Endothelial cell of umbilical vein (primary cell): Measurements from ENCODE around the gene ARG1. TPM values are rescaled to one million over a fixed set of nuclear protein-coding genes. Genes with fewer than 3 reads are reported as not detected.
"Not testable (repeated sequence)": the region's sequence is repeated elsewhere in the genome, so short reads cannot be mapped to it uniquely, and the experiment has no call there.

Source experiments
- BruUV-seq: library from RNA; stranded (reverse); fragments of 400-500 nt; replicated peaks from 2 replicates; lab custom pipeline; 2021; lab: Mats Ljungman, UMichigan
- CTCF ChIA-PET: fragments of 300-600, 350-600 bp; sonication (Branson Sonifier 250); formaldehyde crosslinking; loops from one replicate; lab custom pipeline; 2021; ENCODE audit warnings: antibody characterized with exemption, inconsistent platforms; lab: Charles Lee
- POLR2A ChIA-PET: fragments of 300-600, 350-600 bp; sonication (Branson Sonifier 250); formaldehyde crosslinking; loops from one replicate; lab custom pipeline; 2021; ENCODE audit warnings: antibody characterized with exemption, inconsistent platforms; lab: Charles Lee
- DNase-seq: peaks from one replicate; pipeline ENCODE4 v3.0.0-alpha.2; 2011; ENCODE audit warnings: low read depth, low spot score
- FAIRE-seq: peaks from 2 replicates; lab custom pipeline; 2011; peaks lifted over from hg19 to GRCh38; lab: Jason Lieb, UNC
- H2AFZ ChIP-seq: 2 replicates; pipeline ENCODE4 v1.6.0; 2012; ENCODE audit warnings: low read depth, low read length, control low read depth, inconsistent platforms
- H3K27ac ChIP-seq: 2 replicates; pipeline ENCODE4 v1.5.1; 2011; ENCODE audit warnings: low read depth, mild to moderate bottlenecking, control low read depth, low read length, moderate library complexity; ENCODE audit not compliant: insufficient read depth
- H3K27me3 ChIP-seq, 2 experiments: 2 replicates each; pipeline versions ENCODE4 v1.6.0 to v1.6.1; 2011; ENCODE audit warnings: low read length in 2 of 2, mixed read lengths in 1 of 2; ENCODE audit not compliant: control insufficient read depth in 2 of 2, insufficient read depth in 2 of 2
- H3K36me3 ChIP-seq, 2 experiments: 2 replicates in 1 of 2; 3 replicates in 1 of 2; pipeline ENCODE4 v1.5.1; 2011; ENCODE audit warnings: low read length in 2 of 2, mild to moderate bottlenecking in 1 of 2, moderate library complexity in 1 of 2; ENCODE audit not compliant: control insufficient read depth in 2 of 2, insufficient read depth in 2 of 2; ENCODE audit errors: extremely low read depth in 1 of 2
- H3K4me1 ChIP-seq: 3 replicates; pipeline ENCODE4 v1.5.1; 2011; ENCODE audit warnings: mild to moderate bottlenecking, low read length; ENCODE audit not compliant: control insufficient read depth, insufficient read depth; ENCODE audit errors: extremely low read depth
- H3K4me2 ChIP-seq: 2 replicates; pipeline ENCODE4 v1.6.1; 2011; ENCODE audit warnings: low read length, control low read depth, mixed read lengths; ENCODE audit not compliant: insufficient read depth
- H3K4me3 ChIP-seq, 3 experiments: fragments of 200-600 bp in 1 of 3; sonication (generic), shearing (Covaris generic) in 1 of 3; replicated peaks in 1 of 3; 2 replicates each; pipeline ENCODE4 v1.5.1; 2011 to 2016; ENCODE audit warnings: control low read depth in 3 of 3, low read length in 3 of 3, mild to moderate bottlenecking in 2 of 3, inconsistent platforms in 1 of 3, low read depth in 1 of 3, moderate library complexity in 1 of 3; ENCODE audit not compliant: insufficient read depth in 1 of 3
- H3K79me2 ChIP-seq: 2 replicates; pipeline ENCODE4 v1.6.0; 2012; ENCODE audit warnings: low read length, inconsistent platforms; ENCODE audit not compliant: control insufficient read depth, insufficient read depth
- H3K9ac ChIP-seq: replicated peaks from 2 replicates; pipeline ENCODE3; 2011; ENCODE audit warnings: low read length, control low read depth; ENCODE audit not compliant: insufficient read depth; ENCODE audit errors: extremely low read depth
- H3K9me1 ChIP-seq: replicated peaks from 3 replicates; pipeline ENCODE4 v1.6.0; 2011; ENCODE audit warnings: mild to moderate bottlenecking, low read length; ENCODE audit not compliant: control insufficient read depth, insufficient read depth; ENCODE audit errors: extremely low read depth
- H3K9me3 ChIP-seq: replicated peaks from 2 replicates; pipeline ENCODE4 v1.5.1; 2012; ENCODE audit warnings: low read length, inconsistent platforms; ENCODE audit not compliant: control insufficient read depth, insufficient read depth
- H4K20me1 ChIP-seq: replicated peaks from 2 replicates; pipeline ENCODE3; 2011; ENCODE audit warnings: mild to moderate bottlenecking, low read length; ENCODE audit not compliant: control insufficient read depth, insufficient read depth; ENCODE audit errors: extremely low read depth
- EZH2 ChIP-seq: IDR thresholded peaks from 2 replicates; pipeline ENCODE4 v1.6.1; 2012; ENCODE audit warnings: borderline replicate concordance, low read depth, mild to moderate bottlenecking, moderate library complexity, low read length, inconsistent platforms; ENCODE audit not compliant: severe bottlenecking
- FOS ChIP-seq: IDR thresholded peaks from 2 replicates; pipeline ENCODE4 v1.6.1; 2011; ENCODE audit warnings: mild to moderate bottlenecking, low read length, moderate library complexity, borderline replicate concordance; ENCODE audit not compliant: insufficient read depth
- GATA2 ChIP-seq: IDR thresholded peaks from 2 replicates; pipeline ENCODE4 v1.7.0; 2011; ENCODE audit warnings: low read depth, mild to moderate bottlenecking, moderate library complexity, mixed read lengths, low read length; ENCODE audit not compliant: insufficient read length, insufficient read depth
- JUN ChIP-seq: IDR thresholded peaks from 2 replicates; pipeline ENCODE4 v1.6.1; 2011; ENCODE audit warnings: borderline replicate concordance, low read depth; ENCODE audit not compliant: insufficient read length, insufficient read depth
- MAX ChIP-seq: IDR thresholded peaks from 2 replicates; pipeline ENCODE4 v1.6.1; 2011; ENCODE audit not compliant: insufficient read depth, insufficient read length
- MYC ChIP-seq: IDR thresholded peaks from one replicate; pipeline ENCODE4 v1.6.1; 2011; ENCODE audit warnings: mild to moderate bottlenecking, low read depth, low read length
- POLR2A ChIP-seq: IDR thresholded peaks from 2 replicates; pipeline ENCODE4 v1.6.1; 2012; ENCODE audit warnings: low read depth, mild to moderate bottlenecking, control low read depth, low read length
- POLR2AphosphoS5 ChIP-seq: IDR thresholded peaks from 2 replicates; pipeline ENCODE4 v1.6.1; 2012; ENCODE audit warnings: low read depth, mild to moderate bottlenecking, control low read depth, low read length, moderate library complexity; ENCODE audit not compliant: insufficient read depth
- dilution Hi-C: fragments of 300-500 bp; cut with MboI; formaldehyde crosslinking; loops from one replicate; pipeline ENCODE4 v1.15.0; 2019; ENCODE audit warnings: low sequenced_read_pairs; ENCODE audit not compliant: extremely low pct_ligation_motif_present
- intact Hi-C: fragments of 100-400 bp; cut with micrococcal nuclease; formaldehyde crosslinking; loops from one replicate; pipeline ENCODE4 v1.10.0; 2022
- polyA plus RNA-seq, 4 experiments: library from polyadenylated mRNA; depleted of rRNA in 3 of 4; stranded (reverse) in 3 of 4; unstranded in 1 of 4; fragments of >200 nt; gene quantifications; 2 replicates each; pipeline versions ENCODE4 v1.2.1 to v1.2.3, GENCODE V29; 2011 to 2012; ENCODE audit warnings: missing spikeins in 1 of 4
- total RNA-seq: library from RNA; stranded (reverse); gene quantifications from 2 replicates; pipeline ENCODE4 v1.2.3, GENCODE V29; 2021
- TF ChIP-seq, protein P1 (sequence below), 2 donors: IDR thresholded peaks; 1 replicate in 1 of 2; 2 replicates in 1 of 2; pipeline ENCODE4 v1.5.1; 2011; ENCODE audit warnings: low read length in 2 of 2, mild to moderate bottlenecking in 2 of 2, moderate library complexity in 2 of 2, control low read depth in 1 of 2, inconsistent platforms in 1 of 2, low read depth in 1 of 2; ENCODE audit not compliant: insufficient read depth in 1 of 2; ENCODE audit errors: extremely low read depth in 1 of 2

The ARG1 gene
- total and polyA plus RNA-seq, 2 donors (not counting 3 experiments of a cell fraction or from before 2014, with no cell fraction given) = not detected

DNA sequence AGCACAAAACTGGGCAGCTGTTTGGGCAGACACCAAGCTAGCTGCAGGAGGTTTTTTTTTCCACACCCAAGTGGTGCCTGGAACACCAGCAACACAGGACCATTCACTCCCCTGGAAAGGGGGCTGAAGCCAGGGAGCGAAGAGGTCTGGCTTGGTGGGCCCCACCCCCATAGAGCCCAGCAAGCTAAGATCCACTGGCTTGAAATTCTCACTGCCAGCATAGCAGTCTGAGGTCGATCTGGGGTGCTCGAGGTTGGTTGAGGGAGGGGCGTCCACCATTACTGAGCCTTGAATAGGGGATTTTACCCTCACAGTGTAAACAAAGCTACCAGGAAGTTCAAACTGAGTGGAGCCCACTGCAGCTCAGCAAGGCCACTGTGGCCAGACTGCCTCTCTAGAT, 34.4 kb upstream of the ARG1 start:
- H3K27me3 ChIP-seq, H3K4me3 ChIP-seq, H2AFZ ChIP-seq, H3K79me2 ChIP-seq, H3K9me1 ChIP-seq, POLR2A ChIA-PET, H3K36me3 ChIP-seq, H3K4me1 ChIP-seq, intact Hi-C loops, BruUV-seq, H3K9me3 ChIP-seq, FAIRE-seq, H4K20me1 ChIP-seq, H3K27ac ChIP-seq, dilution Hi-C loops, H3K4me2 ChIP-seq, H3K9ac ChIP-seq, DNase-seq: not testable (repeated sequence)
- CTCF ChIA-PET = interaction anchor here (1.7 kb wide), 1 partner anchor 356 kb away, joined by 6 read pairs; no protein-coding TSS in a partner anchor

- FAIRE-seq (no peak), DNase-seq (no peak)
- Histone ChIP-seq H3K4me1 (no peaks in the 10 kb centered on the region), H2AFZ (no peak overlapping the region), H3K9me3 (no peaks in the 10 kb centered on the region), H3K9ac (no peak overlapping the region), H3K79me2 (no peaks in the 10 kb centered on the region), H3K36me3 (no peaks in the 10 kb centered on the region), H3K4me3 (no peak overlapping the region), H3K9me1 (no peaks in the 10 kb centered on the region), H3K27me3 (no peaks in the 10 kb centered on the region), H4K20me1 (no peaks in the 10 kb centered on the region), H3K27ac (no peak overlapping the region), H3K4me2 (no peak overlapping the region)
- POLR2A ChIA-PET = no interaction called here
- CTCF ChIA-PET = no interaction called here
- no peak for TF ChIP-seq GATA2
- no peak for TF ChIP-seq EZH2
- TF ChIP-seq, protein P1, sequence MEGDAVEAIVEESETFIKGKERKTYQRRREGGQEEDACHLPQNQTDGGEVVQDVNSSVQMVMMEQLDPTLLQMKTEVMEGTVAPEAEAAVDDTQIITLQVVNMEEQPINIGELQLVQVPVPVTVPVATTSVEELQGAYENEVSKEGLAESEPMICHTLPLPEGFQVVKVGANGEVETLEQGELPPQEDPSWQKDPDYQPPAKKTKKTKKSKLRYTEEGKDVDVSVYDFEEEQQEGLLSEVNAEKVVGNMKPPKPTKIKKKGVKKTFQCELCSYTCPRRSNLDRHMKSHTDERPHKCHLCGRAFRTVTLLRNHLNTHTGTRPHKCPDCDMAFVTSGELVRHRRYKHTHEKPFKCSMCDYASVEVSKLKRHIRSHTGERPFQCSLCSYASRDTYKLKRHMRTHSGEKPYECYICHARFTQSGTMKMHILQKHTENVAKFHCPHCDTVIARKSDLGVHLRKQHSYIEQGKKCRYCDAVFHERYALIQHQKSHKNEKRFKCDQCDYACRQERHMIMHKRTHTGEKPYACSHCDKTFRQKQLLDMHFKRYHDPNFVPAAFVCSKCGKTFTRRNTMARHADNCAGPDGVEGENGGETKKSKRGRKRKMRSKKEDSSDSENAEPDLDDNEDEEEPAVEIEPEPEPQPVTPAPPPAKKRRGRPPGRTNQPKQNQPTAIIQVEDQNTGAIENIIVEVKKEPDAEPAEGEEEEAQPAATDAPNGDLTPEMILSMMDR (IDR thresholded peaks at IDR 0.05; ENCODE audit: extremely low read depth in 1 of 2, insufficient read depth in 1 of 2, low read depth in 1 of 2, low read length in 2 of 2) = no peak
- TF ChIP-seq MAX = no peak
- no peak for TF ChIP-seq FOS
- no peak for TF ChIP-seq JUN
- TF ChIP-seq MYC = no peak
- TF ChIP-seq POLR2AphosphoS5 = no peak
- TF ChIP-seq POLR2A = no peak
- intact Hi-C loops (no loop called here), dilution Hi-C loops (no loop called here)
- no TSS peak for BruUV-seq
Observed at GRCh38 chr6:131545317-131545716, 27.7 kb upstream of the ARG1 start.
